ENCODE measurements around the gene ZNF84. TPM values are rescaled to one million over a fixed set of nuclear protein-coding genes. Genes with fewer than 3 reads are reported as not detected.
A peak's percentile ranks its signal among the peaks of the same experiment; 100 is the strongest.

Gene ZNF84
- 4.5 and 5.9 TPM in 2 replicates for total RNA-seq (2014; rRNA removed; shearing (Covaris generic))

DNA sequence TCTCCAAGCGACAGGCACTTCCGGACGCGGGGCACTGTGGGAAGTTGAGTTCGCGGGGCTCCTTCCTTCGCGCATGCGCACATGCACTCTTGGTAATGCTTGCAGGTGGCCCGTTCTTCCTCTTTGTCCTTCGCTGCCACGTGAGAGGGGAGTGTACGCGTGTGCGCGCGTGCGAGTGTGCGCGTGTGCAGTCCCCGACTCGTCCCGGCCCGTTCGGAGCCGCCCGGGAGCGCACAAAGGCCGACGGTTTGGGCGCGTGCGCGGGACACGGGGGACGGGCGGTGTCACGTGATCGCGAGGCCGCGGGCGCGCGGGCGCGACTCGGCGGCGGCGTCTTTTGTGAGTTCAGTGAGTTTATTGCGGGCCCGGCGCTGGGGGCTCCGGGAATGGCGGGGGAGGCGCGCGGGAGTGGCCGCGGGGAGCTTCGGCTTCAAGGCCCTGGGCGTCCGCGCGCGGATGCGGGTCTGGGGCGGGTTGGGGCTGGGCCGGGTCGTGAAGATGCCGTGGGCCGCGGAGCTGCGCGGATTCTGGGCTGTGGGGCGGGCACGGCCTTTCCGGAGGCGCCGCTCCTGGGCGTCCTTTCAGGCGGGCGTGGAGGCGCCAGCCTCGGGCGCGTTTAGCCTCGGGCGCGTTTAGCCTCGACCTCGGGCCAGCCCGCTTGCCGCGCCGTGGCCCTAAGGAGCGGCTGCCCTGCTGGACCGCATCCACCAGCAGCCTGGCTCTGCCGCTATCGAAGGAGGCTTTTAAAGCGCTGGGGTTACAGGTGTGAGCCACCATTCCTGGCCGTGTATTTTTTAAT, at the start of gene ZNF84:
Gene ZNF84, plus strand, starts transcription at position 303 of the 799 bp plus-strand sequence. CDS start 3,959 bp downstream, outside the sequence.
- DNase-seq (ENCODE audit: low spot score), result peak; percentile 97

DNA sequence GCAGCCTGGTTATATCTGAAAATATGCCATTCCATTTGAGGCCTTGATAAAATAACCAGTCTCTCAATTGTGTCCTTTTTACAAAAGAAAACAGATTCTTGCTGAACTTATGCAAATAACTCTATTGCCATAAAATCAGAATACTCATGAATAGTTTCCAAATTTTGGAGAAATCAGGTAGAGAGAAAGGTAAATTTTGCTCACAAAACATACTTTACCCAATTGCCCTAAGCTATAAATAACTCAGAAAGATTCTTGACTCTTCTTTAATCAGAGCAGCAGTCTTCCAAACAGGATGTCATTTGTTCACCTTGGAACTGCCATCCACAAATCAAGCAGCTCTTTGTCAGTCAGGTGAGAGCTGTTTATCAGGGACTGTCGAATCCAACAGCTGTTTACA, 38.6 kb upstream of the ZNF84 start:
- DNase-seq (ENCODE audit: low spot score), result no peak

DNA sequence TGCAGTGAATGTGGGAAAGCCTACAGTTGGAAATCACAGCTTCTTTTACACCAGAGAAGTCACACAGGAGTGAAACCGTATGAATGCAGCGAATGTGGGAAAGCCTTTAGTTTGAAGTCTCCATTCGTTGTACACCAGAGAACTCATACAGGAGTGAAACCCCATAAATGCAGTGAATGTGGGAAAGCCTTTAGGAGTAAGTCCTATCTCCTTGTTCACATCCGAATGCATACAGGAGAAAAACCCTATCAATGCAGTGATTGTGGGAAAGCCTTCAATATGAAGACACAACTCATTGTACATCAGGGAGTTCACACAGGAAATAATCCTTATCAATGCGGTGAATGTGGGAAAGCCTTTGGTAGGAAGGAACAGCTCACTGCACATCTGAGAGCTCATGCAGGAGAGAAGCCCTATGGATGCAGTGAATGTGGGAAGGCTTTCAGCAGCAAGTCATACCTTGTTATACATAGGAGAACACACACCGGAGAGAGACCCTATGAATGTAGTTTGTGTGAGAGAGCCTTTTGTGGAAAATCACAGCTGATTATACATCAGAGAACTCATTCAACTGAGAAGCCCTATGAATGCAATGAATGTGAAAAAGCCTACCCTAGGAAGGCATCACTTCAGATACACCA, 26.5 kb upstream of the ZNF84 start:
- no peak for DNase-seq (ENCODE audit: low spot score)

DNA sequence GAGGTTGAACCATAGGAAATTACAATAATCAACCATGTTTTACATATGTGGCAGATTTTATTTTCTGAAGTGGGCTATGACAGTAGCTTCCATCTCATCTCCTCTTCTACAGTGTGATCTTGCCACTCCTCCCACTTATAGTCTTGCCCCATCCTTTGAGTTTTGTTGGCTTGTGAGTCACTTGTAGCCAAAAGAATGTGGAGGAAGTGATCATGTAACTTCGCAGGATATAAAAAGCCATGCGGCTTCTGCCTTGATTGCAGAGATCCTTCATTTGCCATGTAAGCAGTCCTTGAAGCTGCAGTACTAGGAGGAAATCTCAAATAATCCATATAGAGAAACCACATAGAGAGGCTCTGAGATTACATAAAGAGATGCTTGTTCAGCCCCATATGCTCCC, 13.7 kb upstream of the ZNF84 start:
- DNase-seq (ENCODE audit: low spot score), result no peak

DNA sequence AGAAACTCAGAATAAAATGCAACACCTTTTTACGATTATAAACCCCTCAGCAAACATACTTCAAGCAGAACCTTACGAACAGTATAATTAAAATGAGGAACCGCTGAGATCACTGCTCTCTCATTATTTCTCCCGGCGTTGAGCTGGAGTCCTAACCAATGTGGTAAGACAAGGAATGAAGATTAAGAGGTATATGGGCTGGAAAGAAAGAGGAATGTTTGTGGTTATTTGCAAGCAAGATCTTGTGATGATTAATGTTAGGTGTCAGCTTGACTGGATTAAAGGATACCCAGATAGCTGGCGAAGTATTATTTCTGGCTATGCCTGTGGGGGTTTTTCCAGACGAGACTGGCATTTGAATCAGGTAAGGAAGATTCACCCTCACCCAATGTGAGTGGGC, 10.3 kb upstream of the ZNF84 start:
- DNase-seq (ENCODE audit: low spot score), result no peak

DNA sequence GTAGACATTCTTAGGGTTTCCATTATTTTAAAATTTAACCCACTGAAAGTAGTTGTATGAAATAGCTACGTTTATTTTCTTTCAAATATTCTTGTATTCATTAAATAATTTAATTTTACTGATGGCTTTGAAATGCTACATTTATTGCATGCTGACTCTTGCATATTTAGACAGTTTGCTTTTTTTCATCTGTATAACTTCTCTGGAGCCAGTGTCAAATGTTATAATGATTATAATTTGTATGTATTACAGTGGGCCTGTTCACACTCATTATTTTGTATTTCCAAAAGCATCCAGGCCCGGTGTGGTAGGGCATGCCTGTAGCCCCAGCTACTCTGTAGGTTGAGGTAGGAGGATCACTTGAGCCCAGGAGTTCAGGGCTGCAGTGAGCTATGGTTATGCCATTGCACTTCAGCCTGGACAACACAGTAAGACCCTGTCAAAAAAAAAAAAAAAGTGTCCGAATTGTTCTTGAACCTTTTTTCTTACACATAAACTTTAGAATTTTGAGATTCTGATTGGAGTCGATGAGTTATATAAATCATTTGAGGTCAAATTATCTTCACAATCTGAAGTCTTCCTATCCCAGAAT, 905 bp downstream of the ZNF84 start:
- no peak for DNase-seq (ENCODE audit: low spot score)

DNA sequence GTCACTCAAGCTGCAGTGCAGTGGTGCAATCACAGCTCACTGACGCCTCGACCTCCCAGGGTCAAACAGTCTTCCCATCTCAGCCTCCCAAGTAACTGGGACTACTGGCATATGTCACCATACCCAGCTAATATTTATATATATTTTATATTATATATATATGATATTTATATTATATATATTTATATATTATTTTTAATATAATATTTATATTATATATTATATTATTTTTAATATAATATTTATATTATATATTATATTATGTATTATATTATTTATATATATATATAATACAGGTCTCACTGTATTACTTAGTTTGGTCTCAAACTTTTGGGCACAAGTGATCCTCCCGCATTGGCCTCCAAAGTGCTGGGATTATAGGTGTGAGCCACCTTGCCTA, 9.4 kb downstream of the ZNF84 start:
- no peak for DNase-seq (ENCODE audit: low spot score)

DNA sequence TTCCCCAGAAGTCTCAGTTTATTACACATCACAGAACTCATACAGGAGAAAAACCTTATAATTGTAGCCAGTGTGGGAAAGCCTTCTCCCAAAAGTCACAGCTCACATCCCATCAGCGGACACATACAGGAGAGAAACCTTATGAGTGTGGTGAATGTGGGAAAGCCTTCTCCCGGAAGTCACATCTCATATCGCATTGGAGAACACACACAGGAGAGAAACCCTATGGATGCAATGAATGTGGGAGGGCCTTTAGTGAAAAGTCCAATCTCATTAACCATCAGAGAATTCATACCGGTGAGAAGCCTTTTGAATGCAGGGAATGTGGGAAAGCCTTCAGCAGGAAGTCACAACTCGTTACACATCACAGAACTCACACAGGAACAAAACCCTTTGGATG, 20.1 kb downstream of the ZNF84 start:
- no peak for DNase-seq (ENCODE audit: low spot score)

DNA sequence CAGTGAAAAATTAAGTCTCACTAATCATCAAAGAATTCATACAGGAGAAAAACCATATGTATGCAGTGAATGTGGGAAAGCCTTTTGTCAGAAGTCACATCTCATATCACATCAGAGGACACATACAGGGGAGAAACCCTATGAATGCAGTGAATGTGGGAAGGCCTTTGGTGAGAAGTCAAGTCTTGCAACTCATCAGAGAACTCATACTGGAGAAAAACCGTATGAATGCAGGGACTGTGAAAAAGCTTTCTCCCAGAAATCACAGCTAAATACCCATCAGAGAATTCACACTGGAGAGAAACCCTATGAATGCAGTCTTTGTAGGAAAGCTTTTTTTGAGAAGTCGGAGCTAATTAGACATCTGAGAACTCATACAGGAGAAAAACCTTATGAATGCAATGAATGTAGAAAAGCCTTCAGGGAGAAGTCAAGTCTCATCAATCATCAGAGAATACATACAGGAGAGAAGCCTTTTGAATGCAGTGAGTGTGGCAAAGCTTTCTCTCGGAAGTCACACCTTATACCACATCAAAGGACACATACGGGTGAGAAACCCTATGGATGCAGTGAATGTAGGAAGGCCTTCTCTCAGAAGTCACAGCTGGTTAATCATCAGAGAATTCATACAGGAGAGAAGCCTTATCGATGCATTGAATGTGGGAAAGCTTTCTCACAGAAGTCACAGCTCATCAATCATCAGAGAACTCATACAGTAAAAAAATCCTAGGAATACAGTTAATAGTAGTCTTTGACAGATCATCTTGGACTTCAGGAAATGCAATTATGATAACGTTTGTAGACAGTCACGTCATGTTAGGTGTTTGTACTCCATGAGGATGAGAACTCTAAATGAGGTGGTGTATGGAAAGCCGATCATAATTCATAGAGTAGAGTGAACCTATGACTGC, 21.1 kb downstream of the ZNF84 start:
- peak; percentile 38 for DNase-seq (ENCODE audit: low spot score)

DNA sequence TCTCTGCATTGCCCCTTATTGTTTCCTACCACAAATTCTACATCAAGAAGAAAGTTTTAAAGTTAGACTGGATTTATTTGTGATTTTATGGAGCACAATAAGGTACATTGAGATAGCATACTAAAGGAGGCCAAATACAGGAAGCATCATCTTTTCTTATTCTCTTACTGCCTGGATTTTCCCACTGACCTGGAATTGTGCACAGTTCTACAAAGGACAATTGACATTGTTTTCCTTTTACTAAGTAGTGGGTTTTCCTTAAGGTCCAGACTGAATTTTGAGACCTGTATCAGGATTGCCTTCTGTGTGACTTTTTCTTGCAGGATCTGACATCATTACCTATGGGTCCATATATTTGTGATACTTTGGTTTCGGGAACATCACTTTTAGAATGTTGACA, 24.6 kb downstream of the ZNF84 start:
- no peak for DNase-seq (ENCODE audit: low spot score)

DNA sequence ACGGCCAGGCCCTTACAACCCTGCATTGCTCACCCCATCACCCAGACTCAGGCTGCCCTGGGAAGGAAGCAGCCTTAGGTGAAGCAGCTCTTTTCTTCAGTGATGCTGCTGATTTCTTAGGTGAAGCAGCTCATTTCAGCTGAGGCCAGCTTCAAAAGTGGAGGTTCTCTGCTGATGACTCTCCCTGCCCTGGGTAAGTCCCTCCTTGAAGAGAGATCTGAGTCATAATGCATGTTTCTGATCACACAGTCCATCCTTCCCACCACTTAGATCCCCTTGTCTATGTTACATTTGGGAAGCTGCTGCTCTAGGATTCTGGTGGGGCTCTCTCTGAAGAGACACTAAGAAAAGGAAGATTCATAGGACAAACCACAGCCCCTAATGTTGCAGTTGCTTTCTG, 26.2 kb downstream of the ZNF84 start:
- no peak for DNase-seq (ENCODE audit: low spot score)

DNA sequence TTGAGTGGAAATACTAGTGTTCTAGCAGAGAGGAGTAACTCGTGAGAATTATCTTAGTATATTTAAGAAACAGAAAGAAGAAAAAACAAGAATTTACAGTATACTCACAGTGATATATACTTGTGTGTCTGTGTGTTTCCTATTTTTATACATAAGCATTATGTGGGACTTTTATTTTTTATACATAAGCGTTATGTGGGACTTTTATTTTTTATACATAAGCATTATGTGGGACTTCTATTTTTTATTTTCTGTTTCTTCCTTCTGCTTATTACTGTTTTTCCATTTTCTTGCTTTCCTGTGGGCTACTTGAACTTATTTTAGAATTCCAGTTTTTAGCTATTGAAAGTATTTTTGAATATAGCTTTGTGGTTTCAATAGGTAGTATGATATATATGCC, 36.5 kb downstream of the ZNF84 start:
- no peak for DNase-seq (ENCODE audit: low spot score)

DNA sequence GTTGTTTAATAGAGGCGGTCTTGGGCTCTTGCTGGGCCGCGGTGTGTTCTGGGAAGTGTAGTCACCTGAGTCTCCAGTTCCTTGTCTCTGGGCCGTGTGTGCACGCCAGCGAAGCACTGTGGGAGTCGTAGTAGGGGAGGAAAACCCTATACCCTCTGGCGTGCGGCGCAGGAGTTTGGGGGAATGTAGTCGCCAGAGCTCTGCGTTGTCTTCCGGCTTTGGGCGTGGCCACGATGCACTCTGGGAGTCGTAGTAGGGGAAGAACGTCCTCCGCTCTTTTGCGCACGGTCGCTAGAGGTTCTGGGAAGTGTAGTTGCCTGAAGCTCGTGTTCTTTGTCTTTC, 42.7 kb downstream of the ZNF84 start:
- peak; percentile 98 for DNase-seq (ENCODE audit: low spot score)

DNA sequence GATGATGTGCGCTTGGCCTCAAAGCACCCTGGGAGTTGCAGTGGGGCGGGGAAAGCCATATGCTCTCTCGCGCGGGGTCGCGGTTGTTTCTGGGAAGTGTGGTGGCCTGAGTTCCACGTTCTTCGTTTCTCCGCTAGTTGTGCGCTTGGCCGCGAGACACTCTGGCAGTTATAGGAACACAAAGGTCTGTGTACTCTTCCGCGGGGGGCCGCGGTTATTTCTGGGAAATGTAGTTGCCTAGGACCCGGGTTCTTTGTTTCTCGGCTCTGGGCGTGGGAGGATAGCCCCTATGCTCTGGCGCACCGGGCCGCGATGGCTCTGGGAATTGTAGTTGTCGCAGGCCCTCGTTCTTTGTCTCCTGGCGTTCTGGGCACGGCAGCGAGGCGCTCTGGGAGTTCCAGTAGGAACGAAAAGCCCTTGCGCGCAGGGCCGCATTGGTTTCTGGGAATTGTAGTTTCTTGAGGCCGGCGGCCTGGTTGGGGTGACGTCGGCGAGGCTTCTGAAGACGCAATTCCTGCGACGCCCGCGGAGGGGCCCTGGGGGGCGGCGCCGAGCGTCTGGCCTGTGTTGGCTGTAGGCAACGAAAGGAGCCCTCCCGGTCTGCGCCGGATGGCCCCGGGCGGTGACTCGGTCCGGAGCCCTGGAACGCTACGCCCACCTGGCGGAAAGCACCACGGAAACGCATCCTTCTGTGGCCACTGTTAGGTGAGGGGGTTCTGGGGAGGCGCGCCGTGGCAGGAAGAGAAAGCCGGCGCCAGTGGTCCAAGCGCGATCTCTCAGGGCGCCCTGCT, 43.3 kb downstream of the ZNF84 start, which contains the start of gene ZNF140:
Gene ZNF140, plus strand, starts transcription at position 556 of the 791 bp plus-strand sequence. CDS start 398 bp downstream, outside the sequence.
- DNase-seq (ENCODE audit: low spot score), result peak; percentile 95

DNA sequence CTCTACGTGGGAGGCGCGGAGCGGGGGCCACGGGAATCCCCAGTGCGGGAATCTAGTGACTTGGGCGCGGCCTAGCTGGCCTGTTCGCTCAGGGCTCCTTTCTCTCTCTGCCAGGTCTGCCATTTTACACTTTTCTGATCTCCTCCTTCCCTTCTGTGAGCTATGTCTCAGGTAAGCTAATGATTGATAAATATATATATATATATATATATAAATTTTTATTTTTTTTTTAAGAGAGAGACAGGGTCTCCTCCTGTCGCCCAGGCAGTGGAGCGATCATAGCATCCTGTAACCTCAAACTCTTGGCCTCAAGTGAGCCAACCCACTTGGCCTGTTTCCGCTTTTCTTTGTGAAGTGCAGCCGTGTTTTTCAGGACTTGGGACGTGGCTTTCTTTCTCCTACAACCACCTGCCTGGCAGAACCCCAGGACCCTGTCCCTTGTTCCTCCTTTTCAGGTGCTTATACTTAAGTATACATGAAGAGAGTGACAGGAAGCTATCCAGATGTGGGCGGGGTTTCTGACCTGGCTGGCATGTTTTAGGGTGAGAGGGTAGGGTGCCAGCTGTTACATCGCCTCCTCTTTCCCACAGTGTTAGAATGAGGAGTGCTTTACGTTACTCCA, 44.0 kb downstream of the ZNF84 start:
- DNase-seq (ENCODE audit: low spot score), result no peak

DNA sequence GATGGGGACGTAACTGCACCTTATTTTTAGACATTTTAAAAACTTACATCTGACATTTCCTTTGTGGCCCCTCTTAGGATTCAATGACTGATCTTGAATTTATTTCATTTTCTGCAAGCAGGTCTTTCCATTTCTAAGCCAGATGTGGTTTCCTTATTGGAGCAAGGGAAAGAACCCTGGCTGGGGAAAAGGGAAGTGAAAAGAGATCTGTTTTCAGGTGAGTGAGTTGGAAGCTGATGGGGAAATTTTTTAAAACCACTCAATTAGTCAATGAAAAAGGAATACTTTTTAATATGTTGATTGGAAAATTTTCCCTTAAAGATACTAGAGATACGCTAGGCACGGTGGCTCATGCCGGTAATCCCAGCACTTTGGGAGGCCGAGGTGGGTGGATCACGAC, 46.0 kb downstream of the ZNF84 start:
- DNase-seq (ENCODE audit: low spot score), result no peak

DNA sequence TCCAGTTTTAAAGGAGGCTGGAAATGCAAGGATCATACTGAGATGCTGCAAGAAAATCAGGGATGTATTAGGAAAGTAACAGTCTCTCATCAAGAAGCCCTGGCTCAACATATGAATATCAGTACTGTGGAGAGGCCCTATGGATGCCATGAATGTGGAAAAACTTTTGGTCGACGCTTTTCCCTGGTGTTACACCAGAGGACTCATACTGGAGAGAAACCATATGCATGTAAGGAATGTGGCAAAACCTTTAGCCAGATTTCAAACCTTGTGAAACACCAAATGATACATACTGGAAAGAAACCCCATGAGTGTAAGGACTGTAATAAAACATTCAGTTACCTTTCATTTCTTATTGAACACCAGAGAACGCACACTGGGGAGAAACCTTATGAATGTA, 68.3 kb downstream of the ZNF84 start:
- DNase-seq (ENCODE audit: low spot score), result no peak

DNA sequence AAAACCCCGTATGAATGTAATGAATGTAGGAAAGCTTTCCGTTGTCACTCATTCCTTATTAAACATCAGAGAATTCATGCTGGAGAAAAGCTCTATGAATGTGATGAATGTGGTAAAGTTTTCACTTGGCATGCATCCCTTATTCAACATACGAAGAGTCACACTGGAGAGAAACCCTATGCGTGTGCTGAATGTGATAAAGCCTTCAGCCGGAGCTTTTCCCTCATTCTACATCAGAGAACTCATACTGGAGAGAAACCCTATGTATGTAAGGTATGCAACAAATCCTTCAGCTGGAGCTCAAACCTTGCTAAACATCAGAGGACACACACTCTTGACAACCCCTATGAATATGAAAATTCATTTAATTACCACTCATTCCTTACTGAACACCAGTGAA, 68.9 kb downstream of the ZNF84 start:
- no peak for DNase-seq (ENCODE audit: low spot score)

DNA sequence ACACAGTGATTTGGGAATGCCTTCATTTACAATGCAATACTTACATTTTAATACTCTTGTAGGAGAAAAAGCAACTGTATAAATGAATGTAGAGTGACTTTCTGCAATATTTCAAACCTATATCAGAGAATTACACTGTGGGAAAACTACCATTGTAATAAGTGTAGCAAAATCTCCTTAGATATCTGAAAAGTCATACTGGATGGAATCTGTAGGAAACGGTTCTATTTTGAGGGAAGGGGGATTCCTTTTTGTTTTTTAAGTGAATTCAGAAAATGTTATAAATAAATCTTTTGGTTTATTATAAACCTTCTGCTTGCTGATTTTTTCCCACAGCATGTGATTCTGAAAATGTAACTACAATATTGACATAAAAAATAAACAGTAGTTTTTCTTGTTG, 69.8 kb downstream of the ZNF84 start:
- DNase-seq (ENCODE audit: low spot score), result no peak

DNA sequence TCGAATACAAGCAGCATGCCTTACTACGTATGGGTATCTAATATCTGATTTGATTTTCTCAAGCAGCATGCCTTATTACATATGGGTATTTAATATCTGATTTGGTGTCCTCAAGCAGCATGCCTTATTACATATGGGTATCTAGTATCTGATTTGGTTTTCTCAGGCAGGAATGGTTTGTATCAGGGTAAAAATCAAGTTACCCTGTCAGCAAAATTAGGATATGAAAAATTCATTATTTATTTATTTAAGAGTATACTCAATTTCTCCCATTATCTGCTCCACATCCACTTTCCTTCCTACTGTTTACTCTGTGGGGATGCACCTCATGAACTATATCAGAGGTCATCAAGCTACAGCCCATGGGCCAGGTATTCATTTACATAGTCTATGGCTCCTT, 70.8 kb downstream of the ZNF84 start:
- no peak for DNase-seq (ENCODE audit: low spot score)
